ENCODE measurements around the gene BLTP3B.

- TF ChIP-seq ELF4 (IDR thresholded peaks at IDR 0.05) (no peak), L3MBTL2 (conservative IDR thresholded peaks at IDR 0.05) (no peak), TARDBP (IDR thresholded peaks at IDR 0.05) (no peak), BHLHE40 (IDR thresholded peaks at IDR 0.05; ENCODE audit: borderline replicate concordance) (no peak), LEF1 (IDR thresholded peaks at IDR 0.05; ENCODE audit: borderline replicate concordance) (no peak), ZNF384 (IDR thresholded peaks at IDR 0.05) (no peak), FOXK2 (IDR thresholded peaks at IDR 0.05) (no peak)
Measured at GRCh38 chr12:100151769-100152168, 9.1 kb upstream of the BLTP3B start.

All from HEK293T (cell line).